MCF 10A (cell line): ENCODE data around the gene DCHS2. TPM values are rescaled to one million over a fixed set of nuclear protein-coding genes. Genes with fewer than 3 reads are reported as not detected.

Experiments used
- BruUV-seq: library from RNA; stranded (reverse); fragments of 400-500 nt; replicated peaks from 2 replicates; lab custom pipeline; 2021; lab: Mats Ljungman, UMichigan
- CTCF ChIA-PET: fragments of 300-600 bp; sonication (Branson Sonifier 250); formaldehyde crosslinking; extraction: SDS; loops from one replicate; lab custom pipeline; 2021; ENCODE audit warnings: antibody characterized with exemption, inconsistent platforms; lab: Yijun Ruan, JAX
- POLR2A ChIA-PET: fragments of 300-600, 350-650 bp; sonication (Branson Sonifier 250); formaldehyde crosslinking; extraction: SDS; loops from one replicate; lab custom pipeline; 2020; ENCODE audit warnings: antibody characterized with exemption, inconsistent platforms; lab: Yijun Ruan, JAX
- DNase-seq: peaks from one replicate; pipeline ENCODE4 v3.0.0-alpha.2; 2018; ENCODE audit not compliant: unreplicated experiment
- H3K27ac Mint-ChIP-seq: one replicate; pipeline ENCODE4 v1.8.0; 2022; ENCODE audit warnings: mild to moderate bottlenecking, low read depth, mixed read lengths; ENCODE audit not compliant: unreplicated experiment
- H3K27me3 Mint-ChIP-seq: one replicate; pipeline ENCODE4 v1.8.0; 2022; ENCODE audit warnings: mixed read lengths; ENCODE audit not compliant: insufficient read depth, unreplicated experiment
- H3K36me3 Mint-ChIP-seq: one replicate; pipeline ENCODE4 v1.8.0; 2022; ENCODE audit warnings: mild to moderate bottlenecking, moderate library complexity, mixed read lengths; ENCODE audit not compliant: insufficient read depth, unreplicated experiment
- H3K4me1 Mint-ChIP-seq: one replicate; pipeline ENCODE4 v1.8.0; 2022; ENCODE audit warnings: mixed read lengths; ENCODE audit not compliant: insufficient read depth, unreplicated experiment
- H3K4me3 Mint-ChIP-seq: one replicate; pipeline ENCODE4 v1.8.0; 2022; ENCODE audit warnings: mild to moderate bottlenecking, moderate library complexity, mixed read lengths; ENCODE audit not compliant: unreplicated experiment
- H3K9me3 Mint-ChIP-seq: one replicate; pipeline ENCODE4 v1.8.0; 2022; ENCODE audit warnings: mixed read lengths; ENCODE audit not compliant: unreplicated experiment
- intact Hi-C: fragments of 100-400 bp; cut with micrococcal nuclease; formaldehyde crosslinking; loops from 2 replicates; pipeline ENCODE4 v1.14.1; 2022
- total RNA-seq: library from RNA; stranded (reverse); gene quantifications from 2 replicates; pipeline ENCODE4 v1.2.3, GENCODE V29; 2022
- TF ChIP-seq, protein P1 (sequence below): fragments of 200-600 bp; IDR thresholded peaks from one replicate; pipeline ENCODE4 v1.8.0; 2022; ENCODE audit warnings: antibody characterized with exemption, mild to moderate bottlenecking; ENCODE audit not compliant: unreplicated experiment

Gene DCHS2
- total RNA-seq, 1 experiment from 2014 or later: 0.02 TPM

DNA sequence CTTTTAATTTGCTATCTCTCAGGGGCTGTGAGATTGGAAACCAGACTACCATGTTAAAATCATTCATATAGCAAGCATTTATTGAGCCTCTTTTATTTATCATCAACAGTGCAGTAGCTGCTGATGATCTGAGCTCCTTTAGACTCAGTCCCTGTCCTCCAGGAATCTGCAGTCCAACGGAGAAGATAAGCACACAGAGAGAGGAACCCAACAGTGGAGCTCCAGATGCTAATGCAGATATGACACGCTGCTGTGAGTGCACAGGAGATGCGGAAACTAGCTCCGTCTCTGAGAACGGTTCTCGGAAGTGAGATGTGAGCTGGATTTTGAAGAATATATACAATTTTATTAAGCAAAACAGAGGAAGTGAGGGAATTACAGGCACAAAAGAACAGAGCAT lies 35.4 kb downstream of the DCHS2 start:
- intact Hi-C loops: no loop called here
- Mint-ChIP-seq H3K9me3 (no peaks in the 10 kb centered on the region), H3K27ac (no peak overlapping the region), H3K4me3 (no peak overlapping the region), H3K4me1 (peaks cover 5% of the 10 kb centered on the region), H3K36me3 (no peaks in the 10 kb centered on the region), H3K27me3 (no peaks in the 10 kb centered on the region)
- TF ChIP-seq, protein P1, sequence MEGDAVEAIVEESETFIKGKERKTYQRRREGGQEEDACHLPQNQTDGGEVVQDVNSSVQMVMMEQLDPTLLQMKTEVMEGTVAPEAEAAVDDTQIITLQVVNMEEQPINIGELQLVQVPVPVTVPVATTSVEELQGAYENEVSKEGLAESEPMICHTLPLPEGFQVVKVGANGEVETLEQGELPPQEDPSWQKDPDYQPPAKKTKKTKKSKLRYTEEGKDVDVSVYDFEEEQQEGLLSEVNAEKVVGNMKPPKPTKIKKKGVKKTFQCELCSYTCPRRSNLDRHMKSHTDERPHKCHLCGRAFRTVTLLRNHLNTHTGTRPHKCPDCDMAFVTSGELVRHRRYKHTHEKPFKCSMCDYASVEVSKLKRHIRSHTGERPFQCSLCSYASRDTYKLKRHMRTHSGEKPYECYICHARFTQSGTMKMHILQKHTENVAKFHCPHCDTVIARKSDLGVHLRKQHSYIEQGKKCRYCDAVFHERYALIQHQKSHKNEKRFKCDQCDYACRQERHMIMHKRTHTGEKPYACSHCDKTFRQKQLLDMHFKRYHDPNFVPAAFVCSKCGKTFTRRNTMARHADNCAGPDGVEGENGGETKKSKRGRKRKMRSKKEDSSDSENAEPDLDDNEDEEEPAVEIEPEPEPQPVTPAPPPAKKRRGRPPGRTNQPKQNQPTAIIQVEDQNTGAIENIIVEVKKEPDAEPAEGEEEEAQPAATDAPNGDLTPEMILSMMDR: no peak
- ChIA-PET POLR2A (interaction anchor here (0.7 kb wide), 1 partner anchor 40 kb away, joined by 4 read pairs; no protein-coding TSS in a partner anchor), CTCF (interaction anchor here (0.6 to 1.3 kb wide), 2 partner anchors 50 to 469 kb away, joined by 3 to 7 read pairs; no protein-coding TSS in a partner anchor)
- no peak for DNase-seq
- no TSS peak for BruUV-seq

DNA sequence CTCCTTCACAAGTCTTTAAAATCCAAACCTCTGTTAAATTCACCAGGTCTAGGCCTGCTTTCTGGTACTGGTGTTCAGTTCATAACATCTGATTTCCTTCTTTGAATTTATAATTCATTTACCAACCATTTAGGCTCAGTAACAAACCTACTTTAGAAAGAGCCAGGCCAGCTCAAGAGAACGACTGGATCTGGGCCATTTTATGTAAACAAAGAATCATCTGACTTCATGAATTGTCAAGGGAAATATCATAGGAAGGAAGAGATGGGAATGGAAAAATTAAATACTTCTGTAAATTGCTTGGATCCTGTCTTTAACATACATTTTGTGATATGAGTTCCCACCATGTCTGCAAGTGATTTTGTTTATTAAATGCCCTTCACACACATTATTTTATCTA lies 36.5 kb downstream of the DCHS2 start:
- POLR2A ChIA-PET: interaction anchor here (0.7 to 1.0 kb wide), 2 partner anchors 11 to 88 kb away, joined by 3 read pairs; no protein-coding TSS in a partner anchor
- CTCF ChIA-PET: interaction anchor here (1.0 to 1.6 kb wide), 4 partner anchors 30 to 248 kb away, joined by 3 to 5 read pairs (median 3); no protein-coding TSS in a partner anchor
- H3K36me3 Mint-ChIP-seq: no peaks in the 10 kb centered on the region
- no peak for DNase-seq
- no peaks in the 10 kb centered on the region for H3K27me3 Mint-ChIP-seq
- H3K4me3 Mint-ChIP-seq: no peak overlapping the region
- no TSS peak for BruUV-seq
- no peaks in the 10 kb centered on the region for H3K9me3 Mint-ChIP-seq
- H3K4me1 Mint-ChIP-seq: peaks cover 5% of the 10 kb centered on the region
- no peak overlapping the region for H3K27ac Mint-ChIP-seq
- TF ChIP-seq, protein P1: no peak
- intact Hi-C loops: no loop called here

DNA sequence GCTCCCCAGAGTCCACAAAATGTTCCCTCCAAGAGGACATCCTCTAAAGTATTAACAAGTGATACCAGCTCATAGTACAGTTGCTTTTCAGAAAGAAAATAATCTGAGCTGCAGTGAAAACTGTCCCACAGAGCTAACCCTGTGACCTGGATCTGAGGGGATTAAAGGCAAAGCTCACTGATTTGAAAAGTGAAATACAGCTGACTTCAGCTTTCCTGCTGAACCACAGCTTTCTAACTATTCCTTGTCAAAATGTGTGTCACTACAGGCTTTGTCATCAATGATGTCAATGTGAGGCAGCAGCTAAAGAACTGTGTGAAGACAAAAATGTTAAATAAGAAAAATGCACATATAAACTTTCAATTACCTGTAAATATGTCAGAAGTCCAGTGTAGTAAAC lies 36.9 kb downstream of the DCHS2 start:
- Mint-ChIP-seq H3K4me3 (no peak overlapping the region), H3K4me1 (peaks cover 4% of the 10 kb centered on the region), H3K27ac (no peak overlapping the region), H3K9me3 (no peaks in the 10 kb centered on the region), H3K36me3 (no peaks in the 10 kb centered on the region), H3K27me3 (no peaks in the 10 kb centered on the region)
- BruUV-seq: no TSS peak
- TF ChIP-seq, protein P1: no peak
- no peak for DNase-seq
- CTCF ChIA-PET: interaction anchor here (1.0 to 1.6 kb wide), 5 partner anchors 31 to 248 kb away, joined by 3 to 5 read pairs (median 3); no protein-coding TSS in a partner anchor
- POLR2A ChIA-PET: interaction anchor here (1.0 kb wide), 1 partner anchor 12 kb away, joined by 3 read pairs; no protein-coding TSS in a partner anchor
- intact Hi-C loops: no loop called here

DNA sequence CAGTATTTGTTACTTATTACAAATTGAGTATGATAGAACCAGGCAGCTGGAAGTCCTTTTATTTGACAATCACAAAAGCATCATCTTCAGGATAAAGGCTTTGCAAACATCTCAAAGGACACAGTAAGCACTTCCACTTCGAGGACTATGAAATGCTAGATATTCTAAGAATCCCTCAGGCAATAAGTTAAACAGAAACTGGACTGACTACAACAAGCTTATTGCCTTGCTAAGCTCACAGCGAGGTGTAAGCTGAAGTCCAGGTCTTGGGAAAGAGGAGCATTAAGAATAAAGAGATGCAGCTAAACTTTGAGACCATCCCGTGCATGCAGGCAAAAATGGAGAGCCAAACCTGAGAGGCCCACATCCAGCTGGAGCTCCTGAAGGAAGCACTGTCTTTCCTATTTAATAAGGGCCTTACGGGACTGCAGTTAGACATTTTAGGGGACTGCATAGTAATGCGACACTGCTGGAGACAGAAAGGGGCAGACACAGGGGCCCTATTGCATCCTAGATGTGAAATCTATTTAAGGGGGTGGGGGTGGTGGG lies 38.7 kb downstream of the DCHS2 start:
- ChIA-PET POLR2A (interaction anchor here (0.8 kb wide), 1 partner anchor 11 kb away, joined by 4 read pairs; no protein-coding TSS in a partner anchor), CTCF (interaction anchor here (0.6 to 0.7 kb wide), 3 partner anchors 50 to 257 kb away, joined by 3 to 5 read pairs (median 3); no protein-coding TSS in a partner anchor)
- no TSS peak for BruUV-seq
- H3K4me3 Mint-ChIP-seq: no peak overlapping the region
- DNase-seq: no peak
- H3K36me3 Mint-ChIP-seq: no peaks in the 10 kb centered on the region
- no peaks in the 10 kb centered on the region for H3K4me1 Mint-ChIP-seq
- TF ChIP-seq, protein P1: no peak
- H3K27me3 Mint-ChIP-seq: no peaks in the 10 kb centered on the region
- no peak overlapping the region for H3K27ac Mint-ChIP-seq
- intact Hi-C loops: no loop called here
- H3K9me3 Mint-ChIP-seq: no peaks in the 10 kb centered on the region
